Measurements from ENCODE around the gene MRFAP1L1. TPM values are rescaled to one million over a fixed set of nuclear protein-coding genes. Genes with fewer than 3 reads are reported as not detected.

MRFAP1L1 gene
- 31.8 to 38.1 TPM (median 34.5 TPM) in 5 replicates for total RNA-seq (2022; extraction: Qiagen RNA extraction)

DNA sequence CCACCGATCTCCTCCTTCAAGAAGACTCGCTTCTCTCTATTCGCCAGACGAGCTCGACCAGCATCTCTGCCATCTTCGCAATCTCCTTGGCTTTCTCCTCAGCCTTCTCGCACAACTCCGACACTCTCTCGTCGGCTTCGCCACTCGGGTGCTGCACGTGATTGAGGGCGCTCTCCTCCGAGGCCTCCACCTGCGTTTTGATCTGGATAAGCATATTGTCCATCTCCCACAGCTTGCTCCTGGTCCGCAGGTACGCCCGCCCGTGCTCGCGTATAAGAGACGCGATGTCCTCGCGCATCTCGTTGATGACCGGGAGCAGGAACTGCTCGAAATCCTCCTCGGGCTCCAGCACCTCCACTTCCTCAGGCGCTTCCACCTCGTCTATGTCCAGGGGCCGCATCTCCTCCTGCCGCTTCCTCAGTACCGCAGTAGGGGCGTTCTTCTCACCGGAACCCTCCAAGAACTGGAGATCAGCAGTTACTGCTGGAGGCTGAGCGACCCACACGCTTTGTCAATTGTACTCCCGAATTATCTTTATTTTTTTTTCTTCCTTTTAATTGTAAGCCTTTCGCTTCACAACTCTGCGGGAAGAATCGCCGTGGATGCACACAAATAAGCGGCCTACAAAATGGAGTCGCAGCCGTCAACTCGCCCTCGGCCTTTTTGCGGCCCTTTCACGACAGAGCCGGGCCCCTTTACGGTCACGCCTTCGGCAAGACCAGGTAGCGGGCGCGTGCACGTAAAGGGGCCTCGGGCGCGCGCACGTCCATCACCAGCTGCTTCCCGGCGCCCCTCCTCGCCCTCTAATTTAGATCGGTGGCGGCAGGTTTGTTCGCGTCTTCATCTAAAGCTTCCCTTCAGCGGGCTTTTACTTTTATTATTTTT is at the start of gene MRFAP1L1:
MRFAP1L1 (minus strand) TSS at position 636 of the 885 bp plus-strand sequence; CDS start at position 400, 236 bp downstream.

DNA sequence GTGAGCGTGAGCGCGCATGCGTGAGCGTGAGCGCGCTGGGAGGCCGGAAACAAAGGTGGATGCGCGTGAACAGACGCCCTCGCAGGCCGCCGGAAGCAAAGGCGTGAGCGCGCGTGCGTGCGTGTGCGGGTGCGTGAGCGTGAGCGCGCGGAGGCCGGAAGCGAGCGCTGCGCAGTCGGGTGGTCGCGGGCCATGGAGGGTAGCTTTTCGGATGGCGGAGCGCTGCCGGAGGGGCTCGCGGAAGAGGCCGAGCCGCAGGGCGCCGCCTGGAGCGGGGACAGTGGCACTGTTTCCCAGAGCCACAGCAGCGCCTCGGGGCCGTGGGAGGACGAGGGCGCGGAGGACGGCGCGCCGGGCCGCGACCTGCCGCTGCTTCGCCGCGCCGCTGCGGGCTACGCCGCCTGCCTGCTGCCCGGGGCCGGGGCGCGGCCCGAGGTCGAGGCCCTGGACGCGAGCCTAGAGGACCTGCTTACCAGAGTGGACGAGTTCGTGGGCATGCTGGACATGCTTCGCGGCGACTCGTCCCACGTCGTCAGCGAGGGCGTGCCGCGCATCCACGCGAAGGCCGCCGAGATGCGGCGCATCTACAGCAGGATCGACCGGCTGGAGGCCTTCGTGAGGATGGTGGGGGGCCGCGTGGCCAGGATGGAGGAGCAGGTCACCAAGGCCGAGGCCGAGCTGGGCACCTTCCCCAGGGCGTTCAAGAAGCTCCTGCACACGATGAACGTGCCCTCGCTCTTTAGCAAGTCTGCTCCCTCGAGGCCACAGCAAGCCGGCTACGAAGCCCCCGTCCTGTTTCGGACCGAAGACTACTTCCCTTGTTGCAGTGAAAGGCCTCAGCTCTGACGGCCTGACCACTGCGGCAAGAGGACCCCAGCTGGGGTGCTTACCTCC is 6.6 kb upstream of the MRFAP1L1 start, which contains the start of gene BLOC1S4:
BLOC1S4 (plus strand) TSS at position 157 of the 894 bp plus-strand sequence; CDS start at position 193, 36 bp downstream.

DNA sequence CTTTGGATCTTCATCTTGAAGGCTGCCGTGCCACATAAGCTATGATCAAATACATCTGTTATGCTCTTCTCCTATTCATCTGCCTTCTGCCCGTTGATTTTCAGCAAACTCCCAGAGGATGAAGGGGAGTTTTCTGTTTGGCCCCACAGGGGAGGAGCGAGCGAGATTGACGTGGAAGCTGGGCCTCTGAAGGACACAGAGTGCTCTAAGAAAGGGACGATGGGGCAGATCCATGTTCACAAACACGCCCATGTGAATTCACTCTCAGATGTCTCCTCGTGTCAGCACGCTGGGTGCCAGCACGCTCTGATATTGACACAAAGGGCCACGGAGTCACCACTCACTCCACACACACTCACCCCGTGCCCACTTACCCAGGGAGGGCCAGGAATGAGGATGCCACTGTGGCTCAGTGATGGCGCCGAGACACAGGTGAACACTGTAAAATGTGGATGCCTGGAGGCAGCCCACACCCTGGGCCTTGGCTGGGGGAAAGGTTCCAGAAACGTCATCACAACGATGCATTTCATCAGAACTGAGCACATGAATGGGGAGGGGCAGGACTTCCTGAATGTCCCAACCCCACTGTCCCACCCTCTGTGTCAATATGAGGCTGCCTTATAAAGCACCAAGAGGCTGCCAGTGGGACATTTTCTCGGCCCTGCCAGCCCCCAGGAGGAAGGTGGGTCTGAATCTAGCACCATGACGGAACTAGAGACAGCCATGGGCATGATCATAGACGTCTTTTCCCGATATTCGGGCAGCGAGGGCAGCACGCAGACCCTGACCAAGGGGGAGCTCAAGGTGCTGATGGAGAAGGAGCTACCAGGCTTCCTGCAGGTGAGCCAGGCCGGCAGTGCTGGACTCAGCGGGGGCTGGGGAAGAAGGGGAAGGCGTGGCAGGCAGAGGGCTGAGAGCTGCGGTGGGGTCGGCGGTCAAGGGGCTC is 16.2 kb downstream of the MRFAP1L1 start, which contains the start of gene S100P:
S100P (plus strand) TSS at position 648 of the 946 bp plus-strand sequence; CDS start at position 703, 55 bp downstream.

Other genes starting within 250 kb of the MRFAP1L1 start
- 31.0 to 37.7 TPM (median 35.7 TPM) in 5 replicates for gene PPP2R2C, start 237.3 kb downstream of the MRFAP1L1 start, total RNA-seq (2022; extraction: Qiagen RNA extraction)
- gene MAN2B2, start 134.7 kb downstream of the MRFAP1L1 start, total RNA-seq (2022; extraction: Qiagen RNA extraction): 8.6 to 10.3 TPM (median 9.4 TPM) in 5 replicates
- 264 to 286 TPM (median 272 TPM) in 5 replicates for gene MRFAP1, start 69.2 kb downstream of the MRFAP1L1 start, total RNA-seq (2022; extraction: Qiagen RNA extraction)
- 44.4 to 144 TPM (median 132 TPM) in 5 replicates for gene S100P, start 16.0 kb downstream of the MRFAP1L1 start, total RNA-seq (2022; extraction: Qiagen RNA extraction)
- gene BLOC1S4, start 6.3 kb upstream of the MRFAP1L1 start, total RNA-seq (2022; extraction: Qiagen RNA extraction): 13.1 to 19.6 TPM (median 17.3 TPM) in 5 replicates
- 11.1 to 22.9 TPM (median 16.5 TPM) in 5 replicates for gene KIAA0232, start 72.9 kb upstream of the MRFAP1L1 start, total RNA-seq (2022; extraction: Qiagen RNA extraction)
- 37.1 to 43.8 TPM (median 40.3 TPM) in 5 replicates for gene TBC1D14, start 200.0 kb upstream of the MRFAP1L1 start, total RNA-seq (2022; extraction: Qiagen RNA extraction)